Endothelial cell of umbilical vein (primary cell): ENCODE data around the gene TEX54. TPM values are rescaled to one million over a fixed set of nuclear protein-coding genes. Genes with fewer than 3 reads are reported as not detected.
A peak's percentile ranks its signal among the peaks of the same experiment; 100 is the strongest.

Experiments
- BruUV-seq: library from RNA; stranded (reverse); fragments of 400-500 nt; replicated peaks from 2 replicates; lab custom pipeline; 2021; lab: Mats Ljungman, UMichigan
- CTCF ChIA-PET: fragments of 300-600, 350-600 bp; sonication (Branson Sonifier 250); formaldehyde crosslinking; loops from one replicate; lab custom pipeline; 2021; ENCODE audit warnings: antibody characterized with exemption, inconsistent platforms; lab: Charles Lee
- POLR2A ChIA-PET: fragments of 300-600, 350-600 bp; sonication (Branson Sonifier 250); formaldehyde crosslinking; loops from one replicate; lab custom pipeline; 2021; ENCODE audit warnings: antibody characterized with exemption, inconsistent platforms; lab: Charles Lee
- DNase-seq: peaks from one replicate; pipeline ENCODE4 v3.0.0-alpha.2; 2011; ENCODE audit warnings: low read depth, low spot score
- FAIRE-seq: peaks from 2 replicates; lab custom pipeline; 2011; peaks lifted over from hg19 to GRCh38; lab: Jason Lieb, UNC
- H2AFZ ChIP-seq: 2 replicates; pipeline ENCODE4 v1.6.0; 2012; ENCODE audit warnings: low read depth, low read length, control low read depth, inconsistent platforms
- H3K27ac ChIP-seq: 2 replicates; pipeline ENCODE4 v1.5.1; 2011; ENCODE audit warnings: low read depth, mild to moderate bottlenecking, control low read depth, low read length, moderate library complexity; ENCODE audit not compliant: insufficient read depth
- H3K27me3 ChIP-seq, 2 experiments: 2 replicates each; pipeline versions ENCODE4 v1.6.0 to v1.6.1; 2011; ENCODE audit warnings: low read length in 2 of 2, mixed read lengths in 1 of 2; ENCODE audit not compliant: control insufficient read depth in 2 of 2, insufficient read depth in 2 of 2
- H3K36me3 ChIP-seq, 2 experiments: 2 replicates in 1 of 2; 3 replicates in 1 of 2; pipeline ENCODE4 v1.5.1; 2011; ENCODE audit warnings: low read length in 2 of 2, mild to moderate bottlenecking in 1 of 2, moderate library complexity in 1 of 2; ENCODE audit not compliant: control insufficient read depth in 2 of 2, insufficient read depth in 2 of 2; ENCODE audit errors: extremely low read depth in 1 of 2
- H3K4me1 ChIP-seq: 3 replicates; pipeline ENCODE4 v1.5.1; 2011; ENCODE audit warnings: mild to moderate bottlenecking, low read length; ENCODE audit not compliant: control insufficient read depth, insufficient read depth; ENCODE audit errors: extremely low read depth
- H3K4me2 ChIP-seq: 2 replicates; pipeline ENCODE4 v1.6.1; 2011; ENCODE audit warnings: low read length, control low read depth, mixed read lengths; ENCODE audit not compliant: insufficient read depth
- H3K4me3 ChIP-seq, 3 experiments: fragments of 200-600 bp in 1 of 3; sonication (generic), shearing (Covaris generic) in 1 of 3; replicated peaks in 1 of 3; 2 replicates each; pipeline ENCODE4 v1.5.1; 2011 to 2016; ENCODE audit warnings: control low read depth in 3 of 3, low read length in 3 of 3, mild to moderate bottlenecking in 2 of 3, inconsistent platforms in 1 of 3, low read depth in 1 of 3, moderate library complexity in 1 of 3; ENCODE audit not compliant: insufficient read depth in 1 of 3
- H3K79me2 ChIP-seq: 2 replicates; pipeline ENCODE4 v1.6.0; 2012; ENCODE audit warnings: low read length, inconsistent platforms; ENCODE audit not compliant: control insufficient read depth, insufficient read depth
- H3K9ac ChIP-seq: replicated peaks from 2 replicates; pipeline ENCODE3; 2011; ENCODE audit warnings: low read length, control low read depth; ENCODE audit not compliant: insufficient read depth; ENCODE audit errors: extremely low read depth
- H3K9me1 ChIP-seq: replicated peaks from 3 replicates; pipeline ENCODE4 v1.6.0; 2011; ENCODE audit warnings: mild to moderate bottlenecking, low read length; ENCODE audit not compliant: control insufficient read depth, insufficient read depth; ENCODE audit errors: extremely low read depth
- H3K9me3 ChIP-seq: replicated peaks from 2 replicates; pipeline ENCODE4 v1.5.1; 2012; ENCODE audit warnings: low read length, inconsistent platforms; ENCODE audit not compliant: control insufficient read depth, insufficient read depth
- H4K20me1 ChIP-seq: replicated peaks from 2 replicates; pipeline ENCODE3; 2011; ENCODE audit warnings: mild to moderate bottlenecking, low read length; ENCODE audit not compliant: control insufficient read depth, insufficient read depth; ENCODE audit errors: extremely low read depth
- CTCF ChIP-seq, 2 donors: IDR thresholded peaks; 1 replicate in 1 of 2; 2 replicates in 1 of 2; pipeline ENCODE4 v1.5.1; 2011; ENCODE audit warnings: low read length in 2 of 2, mild to moderate bottlenecking in 2 of 2, moderate library complexity in 2 of 2, control low read depth in 1 of 2, inconsistent platforms in 1 of 2, low read depth in 1 of 2; ENCODE audit not compliant: insufficient read depth in 1 of 2; ENCODE audit errors: extremely low read depth in 1 of 2
- EZH2 ChIP-seq: IDR thresholded peaks from 2 replicates; pipeline ENCODE4 v1.6.1; 2012; ENCODE audit warnings: borderline replicate concordance, low read depth, mild to moderate bottlenecking, moderate library complexity, low read length, inconsistent platforms; ENCODE audit not compliant: severe bottlenecking
- FOS ChIP-seq: IDR thresholded peaks from 2 replicates; pipeline ENCODE4 v1.6.1; 2011; ENCODE audit warnings: mild to moderate bottlenecking, low read length, moderate library complexity, borderline replicate concordance; ENCODE audit not compliant: insufficient read depth
- GATA2 ChIP-seq: IDR thresholded peaks from 2 replicates; pipeline ENCODE4 v1.7.0; 2011; ENCODE audit warnings: low read depth, mild to moderate bottlenecking, moderate library complexity, mixed read lengths, low read length; ENCODE audit not compliant: insufficient read length, insufficient read depth
- JUN ChIP-seq: IDR thresholded peaks from 2 replicates; pipeline ENCODE4 v1.6.1; 2011; ENCODE audit warnings: borderline replicate concordance, low read depth; ENCODE audit not compliant: insufficient read length, insufficient read depth
- MAX ChIP-seq: IDR thresholded peaks from 2 replicates; pipeline ENCODE4 v1.6.1; 2011; ENCODE audit not compliant: insufficient read depth, insufficient read length
- MYC ChIP-seq: IDR thresholded peaks from one replicate; pipeline ENCODE4 v1.6.1; 2011; ENCODE audit warnings: mild to moderate bottlenecking, low read depth, low read length
- POLR2A ChIP-seq: IDR thresholded peaks from 2 replicates; pipeline ENCODE4 v1.6.1; 2012; ENCODE audit warnings: low read depth, mild to moderate bottlenecking, control low read depth, low read length
- POLR2AphosphoS5 ChIP-seq: IDR thresholded peaks from 2 replicates; pipeline ENCODE4 v1.6.1; 2012; ENCODE audit warnings: low read depth, mild to moderate bottlenecking, control low read depth, low read length, moderate library complexity; ENCODE audit not compliant: insufficient read depth
- dilution Hi-C: fragments of 300-500 bp; cut with MboI; formaldehyde crosslinking; loops from one replicate; pipeline ENCODE4 v1.15.0; 2019; ENCODE audit warnings: low sequenced_read_pairs; ENCODE audit not compliant: extremely low pct_ligation_motif_present
- intact Hi-C: fragments of 100-400 bp; cut with micrococcal nuclease; formaldehyde crosslinking; loops from one replicate; pipeline ENCODE4 v1.10.0; 2022
- polyA plus RNA-seq, 4 experiments: library from polyadenylated mRNA; depleted of rRNA in 3 of 4; stranded (reverse) in 3 of 4; unstranded in 1 of 4; fragments of >200 nt; gene quantifications; 2 replicates each; pipeline versions ENCODE4 v1.2.1 to v1.2.3, GENCODE V29; 2011 to 2012; ENCODE audit warnings: missing spikeins in 1 of 4
- total RNA-seq: library from RNA; stranded (reverse); gene quantifications from 2 replicates; pipeline ENCODE4 v1.2.3, GENCODE V29; 2021

Gene TEX54
- total and polyA plus RNA-seq, 2 donors (not counting 3 experiments of a cell fraction or from before 2014, with no cell fraction given): not detected

GRCh38 chr11:62792202-62792575, 40.5 kb downstream of the TEX54 start:
- FAIRE-seq: no peak
- no peak for TF ChIP-seq FOS
- no peak for TF ChIP-seq EZH2
- no peak for TF ChIP-seq MAX
- TF ChIP-seq CTCF (IDR thresholded peaks at IDR 0.05; ENCODE audit: extremely low read depth in 1 of 2, insufficient read depth in 1 of 2, low read depth in 1 of 2, low read length in 2 of 2): no peak
- no peak for TF ChIP-seq POLR2AphosphoS5
- TF ChIP-seq POLR2A: no peak
- no peak for TF ChIP-seq GATA2
- TF ChIP-seq MYC: no peak
- no peak for TF ChIP-seq JUN

More at GRCh38 chr11:62792202-62792575, 40.5 kb downstream of the TEX54 start:
- Histone ChIP-seq H3K9me1 (no peaks in the 10 kb centered on the region), H3K4me3 (peak overlapping the region in 1 of 3 experiments; percentile 65), H3K4me2 (no peak overlapping the region), H3K9ac (no peak overlapping the region), H3K9me3 (no peaks in the 10 kb centered on the region), H3K36me3 (peaks cover 23 to 45% of the 10 kb centered on the region in 2 experiments), H4K20me1 (no peaks in the 10 kb centered on the region), H3K27me3 (no peaks in the 10 kb centered on the region), H3K27ac (peak overlapping the region; percentile 54), H3K4me1 (peaks cover 11% of the 10 kb centered on the region), H2AFZ (no peak overlapping the region), H3K79me2 (peaks cover 27% of the 10 kb centered on the region)
- no peak for DNase-seq
- CTCF ChIA-PET: no interaction called here
- intact Hi-C loops: loop anchor here (1.0 to 2.0 kb wide), 2 partner anchors 40 to 65 kb away; partner anchors contain the start of genes HNRNPUL2, STX5 and TEX54
- POLR2A ChIA-PET: interaction anchor here (1.1 to 1.2 kb wide), 2 partner anchors 21 to 49 kb away, joined by 3 to 6 read pairs; partner anchors contain the start of gene TAF6L
- BruUV-seq: no TSS peak
- dilution Hi-C loops: no loop called here
